Type B pancreatic cell (in vitro differentiated cells): ENCODE results near the gene SETBP1. TPM values are rescaled to one million over a fixed set of nuclear protein-coding genes. Genes with fewer than 3 reads are reported as not detected.

Experiments used
- DNase-seq: peaks from one replicate; pipeline ENCODE4 v3.0.0; 2021; ENCODE audit warnings: mixed read lengths; ENCODE audit not compliant: unreplicated experiment; ENCODE audit errors: extremely low spot score
- H3K27ac Mint-ChIP-seq: 2 replicates; pipeline ENCODE4 v1.8.0; 2021; ENCODE audit warnings: mild to moderate bottlenecking, mixed read lengths
- H3K27me3 Mint-ChIP-seq: 2 replicates; pipeline ENCODE4 v1.8.0; 2021; ENCODE audit warnings: mixed read lengths
- H3K36me3 Mint-ChIP-seq: 2 replicates; pipeline ENCODE4 v1.8.0; 2021; ENCODE audit warnings: mixed read lengths
- H3K4me1 Mint-ChIP-seq: one replicate; pipeline ENCODE4 v1.8.0; 2021; ENCODE audit warnings: mixed read lengths; ENCODE audit not compliant: unreplicated experiment
- H3K4me3 Mint-ChIP-seq: 2 replicates; pipeline ENCODE4 v1.8.0; 2021; ENCODE audit warnings: mild to moderate bottlenecking, mixed read lengths
- H3K9me3 Mint-ChIP-seq: 2 replicates; pipeline ENCODE4 v1.8.0; 2021; ENCODE audit warnings: mixed read lengths
- CTCF ChIP-seq: fragments of 200-600 bp; sonication (generic); conservative IDR thresholded peaks from 2 replicates; pipeline ENCODE4 v1.5.0; 2021; ENCODE audit warnings: antibody characterized with exemption, mild to moderate bottlenecking
- total RNA-seq: library from RNA; stranded (reverse); gene quantifications from 2 replicates; pipeline ENCODE4 v1.2.1, GENCODE V29; 2021; ENCODE audit warnings: low replicate concordance

SETBP1 gene
- total RNA-seq, 1 donor from 2014 or later: 62.7 TPM

DNA sequence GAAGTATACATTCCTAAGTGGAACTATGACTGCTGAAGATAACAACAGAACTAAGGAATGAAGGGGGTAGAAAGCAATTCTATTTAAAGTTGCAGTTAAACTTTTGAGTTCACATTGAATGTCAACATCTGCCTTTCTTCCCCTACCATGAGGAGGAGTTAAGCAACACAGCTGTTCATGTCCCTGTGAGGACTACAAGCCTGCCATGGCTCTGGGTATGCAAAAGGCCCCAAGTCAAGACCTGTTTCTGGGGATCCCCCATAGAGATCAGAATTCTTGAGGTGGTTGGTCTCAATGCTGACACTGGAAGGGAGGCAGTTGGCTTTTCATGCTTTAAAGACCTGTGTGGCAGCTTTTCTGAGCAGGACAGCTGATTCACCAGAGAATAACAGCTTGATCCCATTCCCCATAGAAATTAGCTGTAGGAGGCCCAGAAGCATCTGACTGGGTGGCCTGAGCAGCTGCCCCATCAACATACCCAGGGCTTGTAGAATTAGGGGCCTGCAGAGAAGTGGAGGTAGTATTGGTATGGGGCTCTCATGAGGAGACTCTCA lies 131.0 kb downstream of the SETBP1 start:
- no peak for TF ChIP-seq CTCF
- Mint-ChIP-seq H3K27ac (no peak overlapping the region), H3K4me1 (peaks cover 37% of the 10 kb centered on the region), H3K36me3 (peaks cover 24% of the 10 kb centered on the region), H3K27me3 (no peaks in the 10 kb centered on the region), H3K9me3 (no peaks in the 10 kb centered on the region), H3K4me3 (no peak overlapping the region)
- no peak for DNase-seq

DNA sequence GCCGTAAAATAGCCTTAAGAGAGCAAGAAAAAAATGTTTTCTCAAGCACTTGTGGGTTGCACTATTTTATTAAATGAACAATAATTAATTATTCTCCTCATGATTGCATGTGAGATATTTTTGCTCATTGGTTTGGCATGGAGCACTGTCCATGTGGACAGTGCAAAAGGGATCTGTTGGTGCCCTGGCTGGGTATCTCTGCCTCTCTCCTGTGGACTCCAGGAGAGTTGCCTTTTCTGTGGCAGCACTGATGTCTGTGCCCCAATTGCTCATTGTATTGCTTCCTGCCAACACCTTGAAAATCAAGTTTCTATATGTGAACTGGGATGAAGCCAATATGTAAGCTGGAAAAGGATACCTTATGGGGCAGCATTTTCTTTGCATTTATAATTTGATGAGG lies 131.7 kb downstream of the SETBP1 start:
- peaks cover 26% of the 10 kb centered on the region for H3K36me3 Mint-ChIP-seq

GRCh38 chr18:44813586-44813985 lies 132.9 kb downstream of the SETBP1 start:
- DNase-seq: no peak
- Mint-ChIP-seq H3K9me3 (peaks cover 2% of the 10 kb centered on the region), H3K27ac (no peak overlapping the region), H3K4me3 (no peak overlapping the region), H3K4me1 (peaks cover 41% of the 10 kb centered on the region), H3K27me3 (peaks cover 4% of the 10 kb centered on the region), H3K36me3 (peaks cover 22% of the 10 kb centered on the region)
- TF ChIP-seq CTCF: no peak

More for the DNA sequence above, 131.7 kb downstream of the SETBP1 start:
- no peaks in the 10 kb centered on the region for H3K9me3 Mint-ChIP-seq
- peaks cover 4% of the 10 kb centered on the region for H3K27me3 Mint-ChIP-seq
- no peak for TF ChIP-seq CTCF
- no peak overlapping the region for H3K4me3 Mint-ChIP-seq
- peaks cover 42% of the 10 kb centered on the region for H3K4me1 Mint-ChIP-seq
- no peak overlapping the region for H3K27ac Mint-ChIP-seq
- DNase-seq: no peak

DNA sequence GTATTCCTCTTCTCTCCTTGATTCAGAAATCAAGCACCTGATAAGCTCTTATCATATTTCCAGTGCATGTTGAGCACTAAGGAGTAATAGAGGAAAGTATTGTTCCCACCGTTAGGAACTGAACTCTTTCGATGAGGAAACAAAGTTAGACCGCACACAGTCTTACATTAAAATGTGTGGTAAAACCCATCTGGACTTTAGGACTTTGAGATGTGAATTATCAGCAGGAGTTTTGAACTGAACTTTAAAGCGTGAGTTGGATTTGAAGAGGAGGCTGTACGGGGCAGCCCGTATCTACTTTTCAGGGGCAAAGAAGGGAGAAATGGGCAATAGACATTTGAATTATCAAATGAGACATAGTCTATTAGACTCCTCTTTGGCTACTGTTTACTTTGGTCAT lies 134.4 kb downstream of the SETBP1 start:
- no peak for TF ChIP-seq CTCF
- peaks cover 5% of the 10 kb centered on the region for H3K9me3 Mint-ChIP-seq
- H3K4me3 Mint-ChIP-seq: no peak overlapping the region
- H3K27me3 Mint-ChIP-seq: peaks cover 4% of the 10 kb centered on the region
- peaks cover 46% of the 10 kb centered on the region for H3K4me1 Mint-ChIP-seq
- no peak overlapping the region for H3K27ac Mint-ChIP-seq
- no peak for DNase-seq
- peaks cover 17% of the 10 kb centered on the region for H3K36me3 Mint-ChIP-seq

GRCh38 chr18:44816050-44816449 lies 135.4 kb downstream of the SETBP1 start:
- no peak overlapping the region for H3K27ac Mint-ChIP-seq
- TF ChIP-seq CTCF: no peak
- DNase-seq: no peak
- H3K27me3 Mint-ChIP-seq: peaks cover 4% of the 10 kb centered on the region
- peaks cover 5% of the 10 kb centered on the region for H3K9me3 Mint-ChIP-seq
- no peak overlapping the region for H3K4me3 Mint-ChIP-seq
- peaks cover 42% of the 10 kb centered on the region for H3K4me1 Mint-ChIP-seq
- peaks cover 15% of the 10 kb centered on the region for H3K36me3 Mint-ChIP-seq

GRCh38 chr18:44816477-44816876 lies 135.8 kb downstream of the SETBP1 start:
- peaks cover 42% of the 10 kb centered on the region for H3K4me1 Mint-ChIP-seq
- peaks cover 5% of the 10 kb centered on the region for H3K9me3 Mint-ChIP-seq
- peaks cover 4% of the 10 kb centered on the region for H3K27me3 Mint-ChIP-seq
- H3K36me3 Mint-ChIP-seq: peaks cover 11% of the 10 kb centered on the region
- TF ChIP-seq CTCF: no peak
- peak overlapping the region; percentile 12 for H3K27ac Mint-ChIP-seq
- DNase-seq: no peak
- peak overlapping the region; percentile 21 for H3K4me3 Mint-ChIP-seq
